GM18867 (cell line): ENCODE data around the gene POU2F3.

Experiments
- ATAC-seq: cut with Tn5 transposase; IDR thresholded peaks from one replicate; pipeline ENCODE4 v1.9.1; 2021; ENCODE audit warnings: mild to moderate bottlenecking, moderate library complexity; ENCODE audit not compliant: unreplicated experiment

The POU2F3 gene

DNA sequence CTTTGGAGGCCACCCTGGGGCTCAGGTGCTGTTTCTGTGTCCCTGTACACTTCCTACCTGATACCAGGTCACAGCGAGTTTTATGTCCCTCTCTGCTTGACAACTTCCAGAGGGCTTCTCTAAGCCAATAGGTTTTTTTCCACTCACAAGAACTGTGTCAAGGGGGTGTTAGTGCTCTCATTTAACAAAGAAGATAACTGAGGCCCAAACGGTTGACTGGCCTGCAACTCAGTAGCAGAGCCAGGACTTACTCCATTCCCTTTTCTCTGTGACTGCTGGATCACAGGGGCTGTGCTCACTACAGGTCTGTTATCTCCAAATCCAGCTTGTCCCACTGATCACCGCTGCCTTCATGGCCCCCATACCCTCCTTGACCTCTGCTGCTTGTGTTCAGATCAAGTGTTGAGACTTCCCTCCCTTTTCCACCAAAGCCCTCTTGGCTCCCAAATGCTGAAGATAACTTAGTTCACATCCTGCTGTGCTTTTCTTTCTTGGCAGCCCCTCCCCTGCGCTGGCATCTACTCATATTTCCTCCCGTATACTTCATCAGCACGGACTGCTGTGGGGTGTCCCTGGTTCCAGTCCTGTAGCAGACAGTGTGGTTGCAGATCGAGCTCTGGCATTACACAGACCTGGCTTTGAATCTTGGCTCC, 41.3 kb downstream of the POU2F3 start:
- no peak for ATAC-seq

DNA sequence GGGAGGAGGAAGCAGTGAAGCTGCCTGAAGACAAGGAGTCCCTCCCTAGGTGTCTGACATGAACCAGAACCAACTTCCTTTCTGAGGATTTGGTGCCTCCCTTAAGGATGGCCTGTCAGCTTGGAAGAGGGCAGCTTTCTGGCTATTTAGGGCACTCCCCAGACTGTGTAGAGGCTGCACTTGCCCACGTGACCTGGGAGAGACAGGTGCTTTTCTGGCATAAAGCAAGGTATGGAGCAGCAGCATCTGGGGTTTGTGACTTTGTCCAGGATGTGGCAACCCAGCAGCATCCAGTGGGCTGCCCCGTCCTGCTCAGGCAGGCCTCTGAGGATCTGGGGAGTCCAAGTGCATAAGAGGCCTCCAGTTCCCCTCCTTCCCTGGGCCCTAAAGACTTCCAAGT, 43.2 kb downstream of the POU2F3 start:
- ATAC-seq, result no peak

DNA sequence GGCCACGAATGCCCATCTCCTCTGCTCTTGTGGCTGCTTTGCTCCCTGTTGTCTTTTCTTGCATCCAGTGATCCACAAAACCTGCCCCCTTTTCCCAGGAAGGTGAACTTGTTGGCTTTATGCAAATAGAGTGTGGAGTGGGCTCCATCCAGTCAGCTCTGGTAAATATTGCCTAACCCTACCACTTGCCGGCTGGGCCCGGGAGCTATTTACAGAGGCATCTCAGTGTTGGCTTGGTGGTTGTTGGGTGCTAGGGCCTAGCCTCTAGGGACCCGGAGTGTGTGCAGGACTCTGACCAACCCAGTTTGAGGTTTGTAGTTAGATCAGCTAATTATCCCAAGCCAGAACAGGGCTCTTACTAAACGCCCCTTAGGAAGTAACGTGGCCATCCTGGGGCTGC, 44.3 kb downstream of the POU2F3 start:
- ATAC-seq, result no peak

DNA sequence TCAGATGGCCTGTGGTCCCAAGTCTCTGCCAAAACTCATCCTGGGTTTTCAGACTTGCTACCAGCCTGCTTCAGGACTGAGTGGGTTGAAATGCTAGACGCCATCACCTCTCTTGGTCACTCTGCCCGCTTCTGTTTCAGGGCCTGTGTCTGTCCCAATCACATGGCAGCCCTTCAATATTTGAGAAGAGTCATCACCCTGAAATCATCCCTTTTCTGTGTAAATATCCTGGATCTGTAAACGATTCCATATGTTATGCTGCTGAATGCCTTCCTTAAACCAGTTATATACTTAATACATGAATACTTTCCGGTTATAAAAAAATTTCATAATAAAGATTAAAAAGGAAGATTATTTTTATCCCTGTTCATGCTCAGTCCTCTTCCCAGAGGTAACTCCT, 45.3 kb downstream of the POU2F3 start:
- ATAC-seq, result no peak

DNA sequence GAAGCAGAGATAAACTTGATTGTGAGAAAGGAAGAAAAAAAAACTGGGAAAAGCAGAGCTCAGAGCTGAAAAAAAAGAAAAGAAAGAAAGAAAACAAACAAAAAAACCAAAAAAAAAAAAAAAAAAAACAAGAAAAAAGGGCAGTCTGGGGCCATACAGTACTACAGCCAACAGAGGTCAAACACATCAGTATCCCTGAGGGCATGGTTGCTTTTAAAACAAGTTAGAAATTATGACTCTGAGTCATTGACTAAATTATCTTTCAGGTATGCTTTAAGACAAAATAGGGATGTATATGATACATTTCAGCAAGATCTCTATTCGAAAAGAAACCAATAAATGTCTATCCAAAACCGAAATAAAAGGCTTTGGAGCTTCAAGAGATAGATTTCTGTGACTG, 48.1 kb downstream of the POU2F3 start:
- ATAC-seq, result no peak

DNA sequence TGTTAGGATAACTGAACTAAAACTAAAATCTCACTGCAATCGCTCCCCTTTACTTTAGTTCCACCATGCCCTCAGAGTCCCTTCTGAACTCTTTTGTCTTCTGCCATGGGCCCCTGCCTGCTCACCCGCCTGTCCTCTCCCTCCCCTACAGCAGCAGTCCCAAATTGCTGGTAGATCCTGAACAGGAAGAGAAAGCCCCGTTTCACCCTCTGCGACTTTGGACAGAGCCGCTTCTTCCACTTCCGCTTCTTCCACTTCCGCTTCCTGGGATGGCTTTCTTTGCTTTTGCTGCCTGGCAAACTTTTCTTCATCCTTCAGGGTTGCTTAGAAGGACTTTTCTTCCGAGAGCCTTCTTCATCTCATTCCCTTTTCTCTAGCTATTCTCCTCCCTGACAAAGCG, 49.5 kb downstream of the POU2F3 start:
- no peak for ATAC-seq

DNA sequence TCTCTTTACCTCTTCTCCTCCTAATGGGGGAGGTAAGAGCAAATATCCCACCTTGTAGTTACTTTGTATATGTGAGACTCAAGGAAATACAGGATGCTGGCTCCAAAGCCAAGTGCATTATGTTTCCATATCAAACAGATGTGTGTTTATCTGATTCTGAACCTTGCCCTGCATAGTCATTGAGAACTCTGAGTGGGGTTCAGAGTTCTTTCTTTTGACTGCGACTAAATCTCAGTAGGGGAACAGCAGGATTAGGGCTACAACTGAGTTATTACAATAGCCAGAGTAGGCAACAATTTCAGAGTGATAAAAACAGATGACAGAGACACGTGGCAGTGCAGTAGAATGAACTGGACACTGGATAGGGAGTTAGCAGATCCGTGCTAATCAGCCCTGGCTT, 51.0 kb downstream of the POU2F3 start:
- no peak for ATAC-seq

DNA sequence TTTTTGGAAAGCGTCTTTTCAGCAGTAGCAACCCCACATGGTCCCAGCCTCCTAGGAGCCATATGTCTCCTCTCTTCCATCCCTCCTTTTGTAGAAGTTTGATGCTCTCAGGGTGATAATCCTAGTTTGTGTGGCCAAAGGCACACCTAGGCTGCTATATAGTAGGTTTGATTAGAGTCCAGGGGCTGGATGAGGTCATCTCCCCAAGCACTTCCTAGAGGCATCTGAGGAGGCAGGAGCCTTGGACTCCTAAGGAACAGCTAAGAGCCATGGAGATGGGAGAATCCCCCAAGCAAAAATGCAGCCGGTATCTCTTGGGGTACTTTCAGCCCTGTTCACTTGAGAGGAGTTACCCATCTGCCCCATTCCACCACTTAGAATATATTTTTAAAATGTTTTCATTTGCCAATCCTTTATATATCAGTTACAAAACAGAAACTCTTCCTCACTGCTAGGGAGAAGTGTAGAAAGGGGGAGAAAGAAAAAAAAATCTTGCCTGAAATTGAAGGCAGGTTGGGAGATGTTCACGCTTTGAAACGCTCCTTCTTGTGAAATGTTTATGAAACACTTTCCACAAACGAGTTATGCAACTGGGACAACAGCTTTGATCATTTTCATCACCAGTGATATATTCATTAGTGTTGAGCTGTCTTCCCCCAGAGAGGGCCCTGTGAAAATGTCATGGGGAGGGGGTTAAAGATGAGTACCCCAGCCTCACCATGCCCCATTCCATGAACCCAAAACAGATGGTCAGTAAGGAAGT, 53.3 kb downstream of the POU2F3 start:
- ATAC-seq, result no peak

DNA sequence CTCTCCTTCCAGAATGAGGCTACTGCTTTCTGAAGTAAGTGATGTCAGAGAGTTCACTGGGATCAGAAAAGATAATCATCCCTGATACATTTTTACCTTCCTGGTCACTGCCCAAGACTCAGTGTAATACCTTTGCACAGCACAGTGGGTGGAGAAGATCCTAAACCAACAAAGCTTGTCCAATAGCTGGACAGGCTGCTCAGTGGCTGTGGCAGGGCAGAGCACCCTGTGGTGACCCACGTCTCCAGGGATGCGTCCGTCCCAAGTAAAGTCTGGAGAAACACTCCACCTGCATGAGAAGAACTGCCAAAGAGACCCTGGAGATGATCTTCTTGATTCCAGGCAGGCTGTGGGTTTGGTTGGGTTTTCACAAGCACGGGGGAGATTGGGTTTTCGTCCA, 54.2 kb downstream of the POU2F3 start:
- ATAC-seq, result no peak

DNA sequence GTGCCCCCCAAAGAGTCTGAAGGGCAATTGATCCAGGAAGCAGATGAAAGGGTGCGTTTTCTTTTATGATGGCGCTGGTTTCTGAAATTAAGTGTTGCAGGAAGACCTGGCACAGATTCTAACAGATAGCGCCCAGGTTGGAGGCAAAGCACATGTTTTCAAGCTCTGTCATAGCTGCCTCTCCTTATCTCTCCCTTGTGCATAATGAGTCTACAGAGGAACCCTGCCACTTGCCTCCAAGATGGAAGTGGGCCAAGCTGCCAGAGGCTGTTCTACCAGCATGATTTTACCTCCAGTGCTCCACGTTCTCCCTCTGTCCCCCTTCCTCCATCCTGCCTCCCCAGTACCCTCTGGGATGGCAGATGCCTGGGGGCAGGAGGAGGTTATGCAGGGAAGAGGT, 55.2 kb downstream of the POU2F3 start:
- no peak for ATAC-seq

DNA sequence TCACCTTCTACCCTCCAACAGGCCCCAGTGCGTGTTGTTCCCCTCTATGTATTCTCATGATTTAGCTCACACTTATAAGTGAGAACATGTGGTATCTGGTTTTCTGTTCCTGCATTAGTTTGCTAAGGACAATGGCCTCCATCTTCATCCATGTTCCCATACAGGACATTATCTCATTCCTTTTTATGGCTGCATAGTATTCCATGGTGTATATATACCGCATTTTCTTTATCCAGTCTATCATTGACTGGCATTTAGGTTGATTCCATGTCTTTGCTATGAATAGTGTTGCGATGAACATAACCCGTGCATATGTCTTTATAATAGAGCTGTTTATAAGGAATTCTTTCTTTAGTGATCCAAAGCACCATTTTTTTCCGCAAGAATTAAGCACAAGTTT, 56.6 kb downstream of the POU2F3 start:
- ATAC-seq, result no peak

DNA sequence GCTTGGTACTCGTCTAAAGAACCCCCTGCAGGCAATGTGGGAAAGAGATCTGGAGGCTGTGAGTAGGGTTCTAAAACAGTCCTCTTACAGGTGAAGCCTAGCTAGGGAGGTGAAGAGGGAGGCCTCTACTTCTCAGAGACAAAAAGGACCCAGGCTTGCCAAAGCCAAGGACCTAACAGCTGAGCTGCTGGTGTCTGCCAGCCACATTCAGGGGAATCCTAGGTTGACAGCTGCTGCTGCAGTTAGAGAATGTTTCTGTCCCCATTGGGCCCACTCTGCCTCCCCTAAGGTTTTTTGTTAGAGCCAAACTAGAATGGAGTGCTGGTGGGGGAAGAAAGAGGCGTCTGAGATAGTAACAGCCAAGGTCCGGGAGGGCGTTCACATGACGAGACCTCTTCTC, 58.5 kb downstream of the POU2F3 start:
- no peak for ATAC-seq

DNA sequence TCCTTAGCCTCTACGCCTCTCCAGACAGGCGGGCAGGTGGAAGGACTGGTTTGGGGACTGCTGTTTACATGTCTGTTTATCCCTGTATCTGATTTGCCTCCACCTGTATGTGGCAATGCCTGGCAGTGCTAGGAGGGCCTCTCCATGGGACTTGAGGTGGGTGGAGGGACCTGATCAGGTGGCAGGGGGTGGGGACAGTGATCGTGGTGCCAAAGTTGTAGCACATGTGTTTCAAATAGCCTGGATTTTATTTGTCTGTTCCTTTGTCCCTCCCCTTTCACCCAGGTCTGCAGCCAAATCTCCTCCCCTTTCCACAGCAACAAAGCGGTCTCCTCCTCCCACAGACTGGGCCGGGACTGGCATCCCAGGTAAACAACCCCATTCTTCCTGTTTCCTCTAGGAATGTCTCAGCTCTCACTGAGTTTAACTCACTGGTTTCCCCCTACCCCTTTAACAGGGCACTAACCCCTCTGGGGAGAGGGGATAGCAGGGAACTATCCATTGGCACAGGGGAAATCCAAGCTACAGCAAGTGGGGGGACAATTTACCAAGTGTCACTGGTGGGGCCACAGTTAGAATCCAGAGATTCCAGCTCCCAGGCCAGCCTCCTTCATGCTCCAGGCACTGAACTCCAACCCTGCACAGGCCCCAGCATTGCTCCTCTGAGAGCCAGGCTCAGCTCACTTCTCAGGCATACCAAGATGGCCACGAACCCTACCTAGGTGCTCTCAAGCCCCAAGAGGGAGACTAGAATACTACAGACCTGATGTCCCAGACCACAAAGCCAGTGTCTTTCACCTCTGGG, 62.3 kb downstream of the POU2F3 start:
- ATAC-seq, result no peak

DNA sequence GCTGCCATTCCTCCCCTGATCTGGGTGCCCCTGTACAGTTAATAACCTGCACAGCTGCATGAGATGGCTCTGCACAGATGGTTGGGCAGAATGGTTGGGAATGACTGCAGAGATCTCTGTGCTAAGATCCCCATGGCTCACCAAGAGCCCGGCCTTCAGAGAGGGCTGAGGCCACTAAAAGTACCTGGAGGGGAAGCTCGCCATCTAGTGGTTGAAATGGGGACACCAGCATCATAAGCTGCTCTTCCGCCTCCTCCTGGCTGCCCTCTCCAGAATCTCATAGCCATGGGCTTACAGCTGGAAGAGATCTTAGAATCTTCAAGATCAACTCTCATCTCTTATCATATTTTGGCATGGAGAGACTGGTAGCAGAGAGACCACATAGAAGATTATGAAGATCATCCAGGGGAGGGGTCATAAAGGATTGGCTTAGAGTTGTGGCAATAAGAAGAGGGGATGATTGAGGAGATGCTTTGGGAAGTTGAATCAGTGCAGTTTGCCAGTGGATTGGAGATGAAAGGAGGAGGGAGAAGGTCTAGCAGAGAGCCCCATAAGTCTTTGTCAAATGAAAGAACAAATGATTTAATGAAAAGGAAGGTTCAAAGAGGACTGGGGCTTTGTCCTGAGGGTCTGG, 63.2 kb downstream of the POU2F3 start:
- peak; percentile 74 for ATAC-seq

DNA sequence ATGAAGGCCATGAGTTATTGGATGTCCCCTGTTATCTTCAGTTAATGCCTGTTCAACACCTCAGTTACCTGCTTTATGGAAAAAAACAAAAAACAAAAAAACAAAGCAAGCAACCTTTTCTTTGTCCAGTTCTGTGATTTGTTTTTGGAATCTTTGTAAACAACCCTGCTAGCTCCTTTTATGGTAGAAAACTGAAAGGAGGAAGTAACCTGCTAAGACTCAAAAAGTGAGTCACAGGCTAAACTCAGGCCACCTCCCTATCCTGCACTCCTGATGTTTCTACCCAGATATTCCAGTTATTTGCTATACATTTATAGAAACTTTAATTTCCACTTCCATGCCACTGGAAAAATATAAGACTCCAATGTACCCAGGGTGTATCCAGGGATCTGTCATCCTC, 64.6 kb downstream of the POU2F3 start:
- no peak for ATAC-seq

DNA sequence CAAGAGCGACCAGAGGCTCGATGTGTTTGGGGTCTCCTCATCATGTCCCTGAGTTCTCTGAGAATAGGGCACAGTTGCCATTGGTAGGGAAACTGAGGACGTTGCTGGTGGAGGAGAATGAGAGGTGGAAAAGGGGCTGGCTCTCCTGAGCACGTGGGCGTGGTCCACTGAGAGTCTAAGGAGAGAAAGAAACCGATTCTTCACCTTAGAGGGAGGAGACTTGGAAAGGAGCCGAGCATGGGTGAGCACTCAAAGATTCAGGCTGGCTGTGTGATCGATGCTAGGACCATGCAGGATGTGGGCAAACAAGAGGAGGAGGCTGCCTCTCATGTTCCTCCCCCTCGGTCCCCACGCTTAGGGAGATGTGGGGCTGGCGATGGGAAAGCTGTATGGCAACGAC, 65.3 kb downstream of the POU2F3 start:
- no peak for ATAC-seq

DNA sequence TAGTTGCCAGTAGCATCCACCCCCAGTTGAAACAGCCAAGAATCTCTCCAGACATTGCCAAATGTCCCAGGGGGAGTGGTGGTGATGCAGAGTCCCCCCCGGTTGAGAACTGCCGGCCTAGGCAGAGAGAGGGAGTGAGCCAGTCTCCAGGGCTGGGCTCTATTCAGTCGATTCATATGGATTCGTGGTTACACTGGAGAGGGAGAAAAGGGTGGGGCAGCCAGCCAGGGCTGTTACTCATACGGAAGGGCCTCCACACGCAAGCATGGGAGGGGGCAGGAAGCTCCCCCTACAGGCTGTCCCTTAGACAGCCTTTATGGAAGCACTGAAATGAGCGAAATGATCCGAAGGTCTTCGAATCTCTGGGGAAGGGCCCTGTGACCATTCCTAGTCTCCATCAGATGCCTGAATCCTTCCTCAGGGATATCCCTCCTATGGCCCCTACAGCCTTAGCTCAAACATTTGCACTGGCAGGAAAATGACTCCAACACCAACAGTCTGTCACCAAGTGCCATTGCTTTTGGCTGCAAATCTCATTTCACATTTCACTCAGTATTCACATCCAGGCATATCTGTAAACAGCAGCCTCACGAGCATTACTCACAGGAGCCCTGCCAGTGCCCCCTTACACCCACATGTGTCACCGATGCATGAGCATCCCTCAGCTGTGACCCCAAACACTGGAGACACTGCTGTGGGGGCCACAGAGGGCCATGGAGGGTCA, 66.7 kb downstream of the POU2F3 start:
- ATAC-seq, result no peak

DNA sequence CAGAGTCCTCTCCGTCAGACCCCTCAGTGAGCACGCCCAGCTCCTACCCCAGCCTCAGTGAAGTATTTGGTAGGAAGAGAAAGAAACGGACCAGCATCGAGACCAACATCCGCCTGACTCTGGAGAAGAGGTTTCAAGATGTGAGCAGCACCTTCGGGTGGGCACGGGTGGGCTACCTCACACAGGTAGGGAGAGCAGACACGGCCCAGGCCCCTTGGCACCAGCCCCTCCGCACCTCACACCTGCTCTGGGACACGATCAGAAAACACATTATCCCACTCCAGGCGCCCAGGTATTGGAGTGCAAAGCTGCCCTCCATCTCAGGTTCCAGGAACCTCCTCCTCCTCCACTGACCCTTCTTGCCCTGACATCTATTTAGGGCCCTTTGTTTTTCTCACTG, 67.5 kb downstream of the POU2F3 start:
- no peak for ATAC-seq

DNA sequence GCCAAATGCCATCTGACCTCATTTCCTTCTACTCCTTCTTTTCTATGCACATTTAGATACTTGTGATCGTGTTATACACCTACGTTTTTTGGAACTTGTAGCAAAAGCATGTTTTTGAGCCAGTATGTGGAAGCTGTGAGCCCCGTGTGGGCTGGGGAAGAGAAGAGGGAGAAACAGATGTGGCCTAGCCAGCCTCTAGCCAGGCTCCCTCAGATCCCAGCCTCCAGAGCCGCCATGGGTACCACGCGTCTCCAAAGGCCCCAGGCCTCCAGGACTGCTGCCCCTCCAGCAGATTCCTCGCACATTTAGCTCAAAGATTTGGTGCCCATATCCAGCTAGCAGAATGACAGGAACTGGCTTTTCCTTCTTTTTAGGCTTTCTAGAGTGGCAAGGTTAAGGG, 68.1 kb downstream of the POU2F3 start:
- no peak for ATAC-seq

DNA sequence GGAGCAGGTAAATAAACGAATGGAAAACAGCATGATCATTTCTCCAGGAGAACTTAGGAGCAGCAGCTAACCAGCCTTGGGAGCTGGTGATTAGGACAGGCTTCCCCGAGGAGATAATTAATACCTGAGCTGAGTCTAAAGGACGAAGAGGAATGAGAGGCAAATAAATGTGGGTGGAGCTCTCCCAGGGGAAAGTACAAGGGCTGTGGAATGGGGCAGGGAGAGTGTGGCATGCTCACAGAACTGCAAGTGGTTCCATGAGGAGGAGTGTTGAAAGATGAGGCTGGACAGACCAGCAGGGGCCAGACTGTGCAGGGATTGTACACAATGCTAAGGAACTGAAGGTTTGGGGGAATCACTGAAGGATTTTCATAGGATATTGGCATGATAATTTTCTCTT, 70.9 kb downstream of the POU2F3 start:
- no peak for ATAC-seq

DNA sequence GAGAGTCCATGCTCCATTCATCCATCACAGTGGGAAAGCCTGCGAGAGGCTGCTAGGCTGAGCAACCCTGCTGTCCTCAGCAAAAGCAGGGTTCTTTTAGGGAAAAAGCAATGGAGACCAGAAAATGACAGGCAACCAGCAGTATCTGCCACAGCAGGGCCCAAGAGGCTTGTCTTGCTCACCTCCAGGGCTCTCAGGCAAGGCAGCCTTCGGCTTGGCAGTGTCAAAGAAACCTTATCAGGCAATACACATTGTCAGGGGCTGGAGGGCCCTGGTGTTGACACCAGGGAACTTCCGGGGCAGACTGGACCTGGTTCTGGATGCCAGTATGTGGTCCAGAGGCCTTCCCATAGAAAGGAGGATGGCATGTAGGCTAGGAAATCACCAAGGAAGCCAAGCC, 74.9 kb downstream of the POU2F3 start:
- no peak for ATAC-seq
